HL-60 (cell line): ENCODE measurements around the gene ACAD8.
A peak's percentile ranks its signal among the peaks of the same experiment; 100 is the strongest.

Experiments used
- DNase-seq, 2 experiments: peaks; one replicate each; pipeline ENCODE4 v3.0.0-alpha.2; 2010 to 2020; ENCODE audit warnings: low read depth in 1 of 2, low spot score in 1 of 2
- H3K27ac ChIP-seq: fragments of 250-450 bp; sonication (Bioruptor Pico); replicated peaks from 2 replicates; pipeline ENCODE4 v1.5.1; 2020; ENCODE audit warnings: mild to moderate bottlenecking, moderate library complexity
- H3K27me3 ChIP-seq: fragments of 250-450 bp; sonication (Bioruptor Pico); 2 replicates; pipeline ENCODE4 v1.5.1; 2021; ENCODE audit warnings: mild to moderate bottlenecking, moderate library complexity; ENCODE audit not compliant: insufficient read depth, poor library complexity, severe bottlenecking
- H3K4me3 ChIP-seq: replicated peaks from 2 replicates; pipeline ENCODE4 v1.5.1; 2011; ENCODE audit warnings: mild to moderate bottlenecking, control low read depth, low read length; ENCODE audit not compliant: insufficient read depth
- CTCF ChIP-seq: IDR thresholded peaks from one replicate; pipeline ENCODE4 v1.5.1; 2011; ENCODE audit warnings: low read length, control low read depth, inconsistent platforms; ENCODE audit not compliant: insufficient read depth
- GABPA ChIP-seq: IDR thresholded peaks from 2 replicates; pipeline ENCODE4 v1.6.1; 2012; ENCODE audit warnings: low read depth
- POLR2AphosphoS5 ChIP-seq: IDR thresholded peaks from 2 replicates; pipeline ENCODE4 v1.6.1; 2012; ENCODE audit warnings: low read depth
- REST ChIP-seq: IDR thresholded peaks from 2 replicates; pipeline ENCODE4 v1.6.1; 2012; ENCODE audit warnings: low read depth; ENCODE audit not compliant: insufficient replicate concordance
- SPI1 ChIP-seq: IDR thresholded peaks from 2 replicates; pipeline ENCODE4 v1.6.1; 2012; ENCODE audit warnings: low read depth, mild to moderate bottlenecking, borderline replicate concordance

ACAD8 gene

GRCh38 chr11:134248910-134249480, 4.4 kb upstream of the ACAD8 start:
- Histone ChIP-seq H3K4me3 (no peak overlapping the region), H3K27me3 (no peaks in the 10 kb centered on the region), H3K27ac (no peak overlapping the region)
- TF ChIP-seq POLR2AphosphoS5 (no peak), CTCF (no peak), GABPA (no peak), REST (no peak), SPI1 (no peak)
- DNase-seq: no peak

GRCh38 chr11:134250246-134250645, 3.1 kb upstream of the ACAD8 start:
- Histone ChIP-seq H3K4me3 (no peak overlapping the region), H3K27me3 (no peaks in the 10 kb centered on the region), H3K27ac (peak overlapping the region; percentile 68)
- peak in 1 of 2 experiments; percentile 53 for DNase-seq
- TF ChIP-seq REST: no peak
- peak; percentile 44; the same call in 1 of the 2 replicates for TF ChIP-seq SPI1

- DNase-seq: peak in 1 of 2 experiments; percentile 67
Measured at GRCh38 chr11:134250675-134251074, 2.7 kb upstream of the ACAD8 start.

More at GRCh38 chr11:134250675-134251074, 2.7 kb upstream of the ACAD8 start:
- Histone ChIP-seq H3K27me3 (no peaks in the 10 kb centered on the region), H3K27ac (peak overlapping the region; percentile 68), H3K4me3 (no peak overlapping the region)
- TF ChIP-seq POLR2AphosphoS5 (no peak), CTCF (no peak), GABPA (no peak)
